HEK293 (cell line): ENCODE results near the gene YIF1B.

Experiments
- CTCF ChIA-PET: fragments of 350-600 bp; formaldehyde crosslinking; extraction: SDS; loops from one replicate; lab custom pipeline; 2021; ENCODE audit warnings: antibody characterized with exemption; lab: Yijun Ruan, JAX
- POLR2A ChIA-PET: fragments of 300-600 bp; formaldehyde crosslinking; extraction: SDS; loops from one replicate; lab custom pipeline; 2020; ENCODE audit warnings: antibody characterized with exemption, inconsistent platforms; lab: Yijun Ruan, JAX
- H3K27ac ChIP-seq: fragments of 200-500 bp; sonication (Bioruptor generic); 2 replicates; pipeline ENCODE4 v1.5.1; 2014; ENCODE audit warnings: low read depth, low read length, control low read depth, inconsistent platforms; ENCODE audit errors: extremely low read depth
- H3K36me3 ChIP-seq, 2 experiments: fragments of 200-500 bp in 1 of 2; sonication (Bioruptor generic) in 1 of 2; 1 replicate in 1 of 2; 2 replicates in 1 of 2; pipeline ENCODE4 v1.5.1; 2014 to 2017; ENCODE audit warnings: inconsistent platforms in 2 of 2, low read length in 2 of 2; ENCODE audit not compliant: control insufficient read depth in 2 of 2, insufficient read depth in 1 of 2
- H3K4me1 ChIP-seq: fragments of 200-500 bp; sonication (Bioruptor generic); 2 replicates; pipeline ENCODE4 v1.5.1; 2014; ENCODE audit warnings: mild to moderate bottlenecking, low read length, inconsistent platforms; ENCODE audit not compliant: control insufficient read depth, insufficient read depth
- H3K4me3 ChIP-seq: 2 replicates; pipeline ENCODE4 v1.5.1; 2011; ENCODE audit warnings: low read depth, mild to moderate bottlenecking, control low read depth, low read length, moderate library complexity
- H3K9me3 ChIP-seq: fragments of 200-500 bp; sonication (Bioruptor generic); 2 replicates; pipeline ENCODE4 v1.5.1; 2014; ENCODE audit warnings: low read depth, low read length, inconsistent platforms; ENCODE audit not compliant: control insufficient read depth, insufficient read depth
- KLF8 ChIP-seq: fragments of 450-650 bp; formaldehyde crosslinking; IDR thresholded peaks from 2 replicates; pipeline ENCODE4 v1.5.1; 2016; ENCODE audit warnings: missing biosample characterization, missing genetic modification characterization
- PRDM10 ChIP-seq: fragments of 450-650 bp; formaldehyde crosslinking; IDR thresholded peaks from 2 replicates; pipeline ENCODE4 v1.5.1; 2016; ENCODE audit warnings: missing biosample characterization, missing genetic modification characterization
- SCRT1 ChIP-seq: fragments of 450-650 bp; formaldehyde crosslinking; IDR thresholded peaks from 2 replicates; pipeline ENCODE4 v1.5.1; 2016; ENCODE audit warnings: missing biosample characterization, missing genetic modification characterization, borderline replicate concordance
- SCRT2 ChIP-seq: fragments of 450-650 bp; formaldehyde crosslinking; IDR thresholded peaks from 2 replicates; pipeline ENCODE4 v1.5.1; 2016; ENCODE audit warnings: missing biosample characterization, missing genetic modification characterization
- SP2 ChIP-seq: fragments of 450-650 bp; formaldehyde crosslinking; IDR thresholded peaks from 2 replicates; pipeline ENCODE4 v1.5.1; 2016; ENCODE audit warnings: missing biosample characterization, missing genetic modification characterization
- ZBTB21 ChIP-seq: fragments of 450-650 bp; formaldehyde crosslinking; IDR thresholded peaks from 2 replicates; pipeline ENCODE4 v1.5.1; 2017; ENCODE audit warnings: missing biosample characterization, missing genetic modification characterization
- ZFHX2 ChIP-seq: fragments of 450-650 bp; formaldehyde crosslinking; conservative IDR thresholded peaks from 2 replicates; pipeline ENCODE4 v1.5.1; 2016; ENCODE audit warnings: missing biosample characterization, missing genetic modification characterization
- ZFP3 ChIP-seq: fragments of 450-650 bp; formaldehyde crosslinking; IDR thresholded peaks from 2 replicates; pipeline ENCODE4 v1.5.1; 2016; ENCODE audit warnings: low read depth, missing biosample characterization, missing genetic modification characterization
- ZFP37 ChIP-seq: fragments of 450-650 bp; formaldehyde crosslinking; IDR thresholded peaks from 2 replicates; pipeline ENCODE4 v1.5.1; 2016; ENCODE audit warnings: missing biosample characterization, missing genetic modification characterization
- ZFP41 ChIP-seq: fragments of 450-650 bp; formaldehyde crosslinking; IDR thresholded peaks from 2 replicates; pipeline ENCODE4 v1.5.1; 2016; ENCODE audit warnings: missing biosample characterization, missing genetic modification characterization, borderline replicate concordance
- ZIC2 ChIP-seq: fragments of 450-650 bp; formaldehyde crosslinking; IDR thresholded peaks from 2 replicates; pipeline ENCODE4 v1.5.1; 2016; ENCODE audit warnings: missing biosample characterization, missing genetic modification characterization
- ZNF132 ChIP-seq: fragments of 450-650 bp; formaldehyde crosslinking; IDR thresholded peaks from 2 replicates; pipeline ENCODE4 v1.5.1; 2017; ENCODE audit warnings: missing biosample characterization, missing genetic modification characterization, borderline replicate concordance
- ZNF223 ChIP-seq: fragments of 450-650 bp; formaldehyde crosslinking; IDR thresholded peaks from 2 replicates; pipeline ENCODE4 v1.5.1; 2016; ENCODE audit warnings: missing biosample characterization, missing genetic modification characterization
- ZNF239 ChIP-seq: fragments of 450-650 bp; formaldehyde crosslinking; IDR thresholded peaks from 2 replicates; pipeline ENCODE4 v1.5.1; 2016; ENCODE audit warnings: missing biosample characterization, missing genetic modification characterization
- ZNF248 ChIP-seq: fragments of 450-650 bp; formaldehyde crosslinking; IDR thresholded peaks from 2 replicates; pipeline ENCODE4 v1.5.1; 2017; ENCODE audit warnings: missing biosample characterization, missing genetic modification characterization
- ZNF366 ChIP-seq: fragments of 450-650 bp; formaldehyde crosslinking; conservative IDR thresholded peaks from 2 replicates; pipeline ENCODE4 v1.5.1; 2016; ENCODE audit warnings: missing biosample characterization, missing genetic modification characterization
- ZNF391 ChIP-seq: fragments of 450-650 bp; formaldehyde crosslinking; IDR thresholded peaks from 2 replicates; pipeline ENCODE4 v1.5.1; 2016; ENCODE audit warnings: low read depth, missing biosample characterization, missing genetic modification characterization, borderline replicate concordance
- ZNF549 ChIP-seq: fragments of 450-650 bp; IDR thresholded peaks from 2 replicates; pipeline ENCODE4 v1.5.1; 2018; ENCODE audit warnings: missing biosample characterization, missing genetic modification characterization, mild to moderate bottlenecking, inconsistent platforms, moderate library complexity
- ZNF701 ChIP-seq: fragments of 450-650 bp; formaldehyde crosslinking; IDR thresholded peaks from 2 replicates; pipeline ENCODE4 v1.5.1; 2016; ENCODE audit warnings: missing biosample characterization, missing genetic modification characterization
- ZNF785 ChIP-seq: fragments of 450-650 bp; formaldehyde crosslinking; IDR thresholded peaks from 2 replicates; pipeline ENCODE4 v1.5.1; 2016; ENCODE audit warnings: missing biosample characterization, missing genetic modification characterization
- TF ChIP-seq, protein P1 (sequence below): fragments of 450-650 bp; formaldehyde crosslinking; IDR thresholded peaks from 2 replicates; pipeline ENCODE4 v1.5.1; 2016; ENCODE audit warnings: missing biosample characterization, missing genetic modification characterization

Gene YIF1B

GRCh38 chr19:38358071-38358470 lies 42.3 kb upstream of the YIF1B start:
- TF ChIP-seq SCRT1 (tag by site-specific recombination) (peak; percentile 78; the same call in 1 of the 2 replicates), ZFP37 (tag by site-specific recombination) (no peak), PRDM10 (tag by site-specific recombination) (peak; percentile 33; the same call in 1 of the 2 replicates), KLF8 (tag by site-specific recombination) (no peak), ZFHX2 (tag by site-specific recombination) (no peak), ZNF391 (tag by site-specific recombination) (no peak), ZNF366 (tag by site-specific recombination) (no peak), ZNF701 (tag by site-specific recombination) (no peak), SCRT2 (peak; percentile 98), ZNF785 (tag by site-specific recombination) (no peak), ZBTB21 (tag by site-specific recombination) (no peak), ZFP41 (no peak), ZIC2 (tag by site-specific recombination) (no peak), ZNF549 (no peak), SP2 (tag by site-specific recombination) (no peak), ZNF248 (tag by site-specific recombination) (no peak), ZNF223 (no peak), ZNF132 (tag by site-specific recombination) (no peak), ZNF239 (no peak), ZFP3 (tag by site-specific recombination) (no peak)
- TF ChIP-seq, protein P1, sequence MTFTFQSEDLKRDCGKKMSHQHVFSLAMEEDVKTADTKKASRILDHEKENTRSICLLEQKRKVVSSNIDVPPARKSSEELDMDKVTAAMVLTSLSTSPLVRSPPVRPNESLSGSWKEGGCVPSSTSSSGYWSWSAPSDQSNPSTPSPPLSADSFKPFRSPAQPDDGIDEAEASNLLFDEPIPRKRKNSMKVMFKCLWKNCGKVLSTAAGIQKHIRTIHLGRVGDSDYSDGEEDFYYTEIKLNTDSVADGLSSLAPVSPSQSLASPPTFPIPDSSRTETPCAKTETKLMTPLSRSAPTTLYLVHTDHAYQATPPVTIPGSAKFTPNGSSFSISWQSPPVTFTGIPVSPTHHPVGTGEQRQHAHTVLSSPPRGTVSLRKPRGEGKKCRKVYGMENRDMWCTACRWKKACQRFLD (tag by site-specific recombination) = no peak
- ChIA-PET POLR2A (interaction anchor here (1.4 to 2.9 kb wide), 4 partner anchors 11 to 29 kb away, joined by 4 to 15 read pairs (median 8); partner anchors contain the start of genes CATSPERG, GGN and PSMD8), CTCF (interaction anchor here (0.6 to 1.6 kb wide), 4 partner anchors 22 to 572 kb away, joined by 4 to 5 read pairs (median 4); partner anchors contain the start of genes CATSPERG, MRPS12 and SARS2)
- Histone ChIP-seq H3K36me3 (no peaks in the 10 kb centered on the region; a peak in 1 of 3 replicates), H3K9me3 (no peaks in the 10 kb centered on the region), H3K27ac (no peak overlapping the region), H3K4me1 (peaks cover 10% of the 10 kb centered on the region), H3K4me3 (no peak overlapping the region)
